HG02852 (cell line): ENCODE results near the gene ITGA2.

Source experiments
- ATAC-seq: cut with Tn5 transposase; IDR thresholded peaks from one replicate; pipeline ENCODE4 v1.9.1; 2021; ENCODE audit warnings: mild to moderate bottlenecking, moderate library complexity; ENCODE audit not compliant: unreplicated experiment

Gene ITGA2

GRCh38 chr5:52988335-52989024 lies 672 bp upstream of the ITGA2 start:
- peak; percentile 13 for ATAC-seq

- ATAC-seq, result peak; percentile 23
These were observed 802 bp downstream of the ITGA2 start for GRCh38 chr5:52989781-52990527.

- ATAC-seq, result no peak
These were observed 1.4 kb downstream of the ITGA2 start for GRCh38 chr5:52990528-52990925.

- ATAC-seq, result no peak
These were observed 4.2 kb downstream of the ITGA2 start for GRCh38 chr5:52993367-52993766.

GRCh38 chr5:52994266-52994665 lies 5.1 kb downstream of the ITGA2 start:
- ATAC-seq, result no peak

GRCh38 chr5:52995095-52995494 lies 5.9 kb downstream of the ITGA2 start:
- no peak for ATAC-seq

- no peak for ATAC-seq
These were observed 6.8 kb downstream of the ITGA2 start for GRCh38 chr5:52995914-52996313.

- no peak for ATAC-seq
These were observed 7.8 kb downstream of the ITGA2 start for GRCh38 chr5:52996979-52997378.

- no peak for ATAC-seq
These were observed 8.3 kb downstream of the ITGA2 start for GRCh38 chr5:52997424-52997823.

- ATAC-seq, result peak; percentile 77
These were observed 9.6 kb downstream of the ITGA2 start for GRCh38 chr5:52998552-52999313.

GRCh38 chr5:52999344-52999949 lies 10.3 kb downstream of the ITGA2 start:
- ATAC-seq, result peak; percentile 33

- ATAC-seq, result no peak
These were observed 12.4 kb downstream of the ITGA2 start for GRCh38 chr5:53001541-53001940.

GRCh38 chr5:53002491-53002890 lies 13.3 kb downstream of the ITGA2 start:
- no peak for ATAC-seq

- ATAC-seq, result no peak
These were observed 14.0 kb downstream of the ITGA2 start for GRCh38 chr5:53003144-53003543.

- no peak for ATAC-seq
These were observed 18.0 kb downstream of the ITGA2 start for GRCh38 chr5:53006911-53007890.

- peak; percentile 95 for ATAC-seq
These were observed 19.6 kb downstream of the ITGA2 start for GRCh38 chr5:53008751-53009150.

- no peak for ATAC-seq
These were observed 20.7 kb downstream of the ITGA2 start for GRCh38 chr5:53009816-53010215.

- ATAC-seq, result no peak
These were observed 21.7 kb downstream of the ITGA2 start for GRCh38 chr5:53010814-53011213.

GRCh38 chr5:53011233-53011632 lies 22.1 kb downstream of the ITGA2 start:
- ATAC-seq, result no peak

GRCh38 chr5:53013857-53014256 lies 24.7 kb downstream of the ITGA2 start:
- no peak for ATAC-seq
